ENCODE results near the gene STRBP.

The STRBP gene

GRCh38 chr9:123248630-123249029 lies 19.8 kb downstream of the STRBP start:
- CTCF ChIA-PET = interaction anchor here (1.2 kb wide), 1 partner anchor 10 kb away, joined by 3 read pairs; no protein-coding TSS in a partner anchor
- POLR2A ChIA-PET = no interaction called here
- no peak overlapping the region for H3K4me3 ChIP-seq (ENCODE audit: low read depth, low read length)
- no peak for TF ChIP-seq CTCF (IDR thresholded peaks at IDR 0.05; ENCODE audit: insufficient read depth, low read length, missing control alignments)
- no peak for DNase-seq (ENCODE audit: low read depth, low spot score)

- H3K4me3 ChIP-seq (ENCODE audit: low read depth, low read length) = no peak overlapping the region
- CTCF ChIA-PET = interaction anchor here (0.8 kb wide), 1 partner anchor 23 kb away, joined by 3 read pairs; no protein-coding TSS in a partner anchor
- no peak for DNase-seq (ENCODE audit: low read depth, low spot score)
- TF ChIP-seq CTCF (IDR thresholded peaks at IDR 0.05; ENCODE audit: insufficient read depth, low read length, missing control alignments) = no peak
- POLR2A ChIA-PET = no interaction called here
Observed at GRCh38 chr9:123246534-123246933, 21.9 kb downstream of the STRBP start.

GRCh38 chr9:123239726-123240125 lies 28.7 kb downstream of the STRBP start:
- no peak for TF ChIP-seq CTCF (IDR thresholded peaks at IDR 0.05; ENCODE audit: insufficient read depth, low read length, missing control alignments)
- H3K4me3 ChIP-seq (ENCODE audit: low read depth, low read length) = no peak overlapping the region
- POLR2A ChIA-PET = no interaction called here
- DNase-seq (ENCODE audit: low read depth, low spot score) = no peak
- CTCF ChIA-PET = interaction anchor here (1.0 to 1.4 kb wide), 3 partner anchors 10 to 157 kb away, joined by 3 to 4 read pairs (median 3); no protein-coding TSS in a partner anchor

- TF ChIP-seq CTCF (IDR thresholded peaks at IDR 0.05; ENCODE audit: insufficient read depth, low read length, missing control alignments) = no peak
- no peak for DNase-seq (ENCODE audit: low read depth, low spot score)
- H3K4me3 ChIP-seq (ENCODE audit: low read depth, low read length) = no peak overlapping the region
- POLR2A ChIA-PET = no interaction called here
- CTCF ChIA-PET = interaction anchor here (0.7 to 2.4 kb wide), 3 partner anchors 10 to 12 kb away, joined by 3 to 9 read pairs (median 3); no protein-coding TSS in a partner anchor
Observed at GRCh38 chr9:123238365-123238764, 30.0 kb downstream of the STRBP start.

GRCh38 chr9:123237220-123237619 lies 31.2 kb downstream of the STRBP start:
- no peak overlapping the region for H3K4me3 ChIP-seq (ENCODE audit: low read depth, low read length)
- ChIA-PET POLR2A (no interaction called here), CTCF (interaction anchor here (2.4 kb wide), 1 partner anchor 11 kb away, joined by 9 read pairs; no protein-coding TSS in a partner anchor)
- no peak for TF ChIP-seq CTCF (IDR thresholded peaks at IDR 0.05; ENCODE audit: insufficient read depth, low read length, missing control alignments)
- DNase-seq (ENCODE audit: low read depth, low spot score) = no peak

GRCh38 chr9:123235448-123235847 lies 32.9 kb downstream of the STRBP start:
- CTCF ChIA-PET = interaction anchor here (0.7 to 1.2 kb wide), 3 partner anchors 10 to 690 kb away, joined by 3 to 4 read pairs (median 3); no protein-coding TSS in a partner anchor
- TF ChIP-seq CTCF (IDR thresholded peaks at IDR 0.05; ENCODE audit: insufficient read depth, low read length, missing control alignments) = no peak
- no peak for DNase-seq (ENCODE audit: low read depth, low spot score)
- POLR2A ChIA-PET = no interaction called here
- H3K4me3 ChIP-seq (ENCODE audit: low read depth, low read length) = no peak overlapping the region

Data from AG04449 (cell line).